ENCODE measurements around the gene TEX22.

- TF ChIP-seq CTCF (IDR thresholded peaks at IDR 0.05) (no peak), POLR2A (IDR thresholded peaks at IDR 0.05) (no peak), POLR2AphosphoS5 (IDR thresholded peaks at IDR 0.05) (no peak)
Measured at GRCh38 chr14:105436891-105437722, 38.8 kb downstream of the TEX22 start.

All from sigmoid colon (tissue), 4 donors.